GM21390 (cell line): Measurements from ENCODE around the gene ACSM2B.
"Not testable (repeated sequence)": the region's sequence is repeated elsewhere in the genome, so short reads cannot be mapped to it uniquely, and the experiment has no call there.

ENCODE experiments used
- ATAC-seq: cut with Tn5 transposase; IDR thresholded peaks from one replicate; pipeline ENCODE4 v1.9.1; 2021; ENCODE audit not compliant: unreplicated experiment

Gene ACSM2B

DNA sequence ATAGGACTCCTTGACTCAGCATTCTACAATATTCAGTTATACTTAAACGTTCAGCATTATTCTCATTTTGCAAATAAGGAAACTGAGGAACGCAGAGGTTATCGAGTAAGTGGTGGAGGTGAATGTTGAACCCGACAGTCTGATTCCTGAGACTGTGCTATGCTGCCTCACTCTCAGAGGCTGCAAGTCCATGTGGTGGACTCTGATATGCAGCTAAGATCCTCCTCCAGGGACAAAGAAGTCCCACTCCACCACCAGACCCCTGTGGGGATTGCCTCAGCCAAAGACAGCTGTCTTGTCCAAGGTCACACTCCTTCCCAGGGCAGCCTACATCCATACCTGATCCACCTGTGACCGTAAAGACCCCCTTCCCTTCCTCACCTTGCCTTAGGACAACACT, 37.5 kb downstream of the ACSM2B start:
- ATAC-seq: no peak

DNA sequence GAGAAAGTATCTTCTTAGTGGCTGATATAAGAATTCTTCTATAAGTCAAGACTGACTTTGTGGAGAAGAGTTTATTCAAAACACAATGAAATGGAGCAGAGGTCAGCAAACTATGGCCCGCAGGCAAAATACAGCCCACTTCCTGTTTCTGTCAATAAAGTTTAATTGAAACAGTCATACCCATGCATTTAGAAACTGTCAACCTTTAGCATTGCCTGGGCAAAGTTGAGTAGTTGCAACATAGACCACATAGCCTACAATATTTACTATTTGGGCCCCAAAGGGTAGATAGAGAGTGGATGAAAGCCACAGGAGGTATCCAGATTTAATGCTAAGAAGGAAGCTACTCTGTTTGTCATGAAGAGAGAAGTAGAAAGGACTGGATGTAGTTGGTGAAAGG, 38.0 kb downstream of the ACSM2B start:
- no peak for ATAC-seq

DNA sequence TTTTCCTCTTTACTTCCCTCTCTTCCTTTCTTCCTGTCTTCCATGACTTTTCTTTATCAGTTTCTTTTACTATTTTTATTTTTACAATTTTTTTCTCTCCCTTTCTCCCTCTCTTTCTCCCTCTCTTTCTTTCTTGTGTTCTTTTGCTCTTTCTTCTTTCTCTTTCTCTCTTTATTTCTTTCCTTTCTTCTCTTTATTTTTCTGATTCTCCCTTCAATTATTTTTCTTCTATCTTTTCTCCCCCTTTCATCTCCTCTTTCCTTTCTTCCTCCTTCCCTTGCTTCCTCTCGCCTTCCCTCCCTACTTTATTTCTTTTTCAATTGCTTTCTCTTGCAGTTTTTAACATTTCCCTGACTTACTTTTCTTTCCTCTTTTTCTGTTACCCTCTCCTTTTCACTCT, 39.5 kb downstream of the ACSM2B start:
- ATAC-seq: not testable (repeated sequence)

DNA sequence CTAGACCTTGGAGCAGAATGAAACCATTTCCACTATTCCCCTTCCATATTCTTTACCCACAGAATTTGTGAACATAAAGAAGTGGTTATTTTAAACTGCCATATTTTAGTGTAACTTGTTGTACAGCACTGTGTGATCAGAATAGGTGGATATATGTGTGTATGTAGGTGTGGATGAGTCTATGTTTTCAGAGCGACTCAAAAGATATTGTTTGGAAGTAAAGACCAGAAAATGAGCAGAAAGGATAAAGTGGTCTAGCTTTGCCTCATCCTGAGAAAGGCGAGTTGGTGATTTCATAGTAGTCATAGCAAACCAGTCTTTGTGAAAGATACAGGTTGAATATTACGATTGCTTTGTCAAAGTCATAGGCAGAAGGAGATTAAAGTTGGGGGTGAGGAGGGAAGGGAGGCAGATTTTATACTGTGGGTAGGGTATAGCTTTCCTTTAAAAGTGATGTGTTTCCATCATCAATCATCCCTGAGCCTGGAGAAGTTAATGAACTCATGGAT, 43.8 kb downstream of the ACSM2B start:
- ATAC-seq: not testable (repeated sequence)

GRCh38 chr16:20531795-20532194, 44.4 kb downstream of the ACSM2B start:
- ATAC-seq: not testable (repeated sequence)

- ATAC-seq: no peak
Observed at GRCh38 chr16:20520103-20520502, 56.1 kb downstream of the ACSM2B start.

- ATAC-seq: no peak
Observed at GRCh38 chr16:20519231-20519630, 56.9 kb downstream of the ACSM2B start.

GRCh38 chr16:20517149-20517548, 59.0 kb downstream of the ACSM2B start:
- ATAC-seq: no peak

DNA sequence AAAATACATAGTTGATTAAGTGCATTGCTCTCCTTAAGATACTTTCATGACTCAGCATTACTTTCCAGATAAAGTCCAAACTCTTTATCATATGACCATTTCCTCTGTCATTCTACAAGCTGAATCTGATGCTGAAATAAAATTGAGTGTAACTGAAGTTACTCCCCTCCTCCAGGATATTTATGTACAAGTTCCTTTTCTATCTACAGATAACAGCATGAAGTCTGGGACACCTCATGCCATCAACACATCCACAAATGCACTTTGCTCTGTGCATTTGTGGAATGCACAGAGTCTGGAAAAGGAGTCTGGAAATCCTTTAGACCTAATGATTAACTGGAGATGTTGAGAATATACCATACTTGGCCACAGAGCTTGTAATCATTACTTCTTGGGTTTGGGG, 60.5 kb downstream of the ACSM2B start:
- ATAC-seq: no peak

GRCh38 chr16:20510323-20510722, 65.8 kb downstream of the ACSM2B start:
- ATAC-seq: no peak

DNA sequence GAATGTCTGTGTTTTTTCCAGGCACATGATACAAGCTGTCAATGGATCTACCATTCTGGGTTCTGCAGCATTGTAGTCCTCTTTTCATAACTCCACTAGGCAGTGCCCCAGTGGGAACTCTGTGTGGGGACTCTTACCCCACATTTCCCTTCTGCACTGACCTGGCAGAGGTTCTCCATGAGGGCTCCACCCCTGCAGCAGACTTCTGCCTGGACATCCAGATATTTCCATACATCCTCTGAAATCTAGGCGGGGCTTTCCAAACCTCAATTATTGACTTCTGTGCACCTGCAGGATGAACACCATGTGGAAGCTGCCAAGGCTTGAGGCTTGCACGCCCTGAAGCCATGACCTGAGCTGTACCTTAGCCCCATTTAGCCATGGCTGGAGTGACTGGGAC, 68.9 kb downstream of the ACSM2B start:
- ATAC-seq: no peak

DNA sequence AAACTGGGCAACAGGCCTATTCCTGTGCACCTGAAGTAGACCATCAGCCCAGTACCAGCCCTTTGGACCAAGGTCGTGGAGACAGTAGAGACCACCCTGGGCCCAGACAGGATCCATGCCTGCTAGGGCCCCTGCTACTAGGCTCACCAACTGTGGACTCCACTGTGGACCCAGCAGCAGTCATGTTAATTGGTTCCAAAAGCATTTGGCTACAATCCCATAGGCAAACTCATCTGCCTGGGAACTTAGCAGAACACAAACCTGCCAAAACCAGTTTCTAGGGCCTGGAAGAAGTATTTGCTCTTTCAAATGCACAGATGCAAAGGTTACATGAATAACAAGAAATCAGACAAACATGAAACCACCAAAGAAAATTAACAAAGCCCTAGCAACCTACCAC, 71.7 kb downstream of the ACSM2B start:
- ATAC-seq: no peak

DNA sequence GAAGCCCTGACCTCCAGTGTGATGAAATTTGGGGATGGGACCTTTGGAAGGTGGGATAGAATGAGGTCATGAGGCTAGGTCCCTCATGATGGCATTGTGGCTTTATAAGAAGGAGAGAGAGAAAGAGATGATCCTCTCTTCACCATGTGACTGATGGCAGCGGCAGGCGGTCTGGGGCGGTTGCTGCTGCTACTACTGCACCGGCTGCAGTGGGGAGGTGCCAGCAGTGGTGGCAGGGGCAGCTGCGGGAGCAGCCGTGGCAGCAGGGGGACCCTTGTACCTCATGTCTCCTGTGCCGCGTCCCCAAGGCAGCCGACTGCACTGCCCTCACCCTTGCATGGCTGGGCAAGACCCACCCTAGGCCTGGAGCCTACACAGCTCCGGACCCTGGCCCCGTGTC, 84.7 kb downstream of the ACSM2B start:
- ATAC-seq: not testable (repeated sequence)

- not testable (repeated sequence) for ATAC-seq
Observed at GRCh38 chr16:20490994-20491393, 85.2 kb downstream of the ACSM2B start.
